ENCODE measurements around the gene ZFAND4.

Gene ZFAND4

GRCh38 chr10:45593938-45594275 lies 78.7 kb downstream of the ZFAND4 start:
- Histone ChIP-seq H3K9me3 (ENCODE audit: control insufficient read depth, low read length) (no peaks in the 10 kb centered on the region), H3K27me3 (ENCODE audit: control insufficient read depth, insufficient read depth, low read length) (no peaks in the 10 kb centered on the region), H3K9ac (no peak overlapping the region), H3K4me1 (peaks cover 7% of the 10 kb centered on the region), H3K36me3 (ENCODE audit: control insufficient read depth, insufficient read depth, low read length) (no peaks in the 10 kb centered on the region), H3K4me2 (ENCODE audit: low read length) (peak overlapping the region; percentile 59), H3K4me3 (ENCODE audit: low read depth, low read length) (peak overlapping the region; percentile 49), H3K27ac (peak overlapping the region; percentile 37), H3K79me2 (peaks cover 13% of the 10 kb centered on the region), H2AFZ (peak overlapping the region; percentile 95)
- TF ChIP-seq, protein P1, sequence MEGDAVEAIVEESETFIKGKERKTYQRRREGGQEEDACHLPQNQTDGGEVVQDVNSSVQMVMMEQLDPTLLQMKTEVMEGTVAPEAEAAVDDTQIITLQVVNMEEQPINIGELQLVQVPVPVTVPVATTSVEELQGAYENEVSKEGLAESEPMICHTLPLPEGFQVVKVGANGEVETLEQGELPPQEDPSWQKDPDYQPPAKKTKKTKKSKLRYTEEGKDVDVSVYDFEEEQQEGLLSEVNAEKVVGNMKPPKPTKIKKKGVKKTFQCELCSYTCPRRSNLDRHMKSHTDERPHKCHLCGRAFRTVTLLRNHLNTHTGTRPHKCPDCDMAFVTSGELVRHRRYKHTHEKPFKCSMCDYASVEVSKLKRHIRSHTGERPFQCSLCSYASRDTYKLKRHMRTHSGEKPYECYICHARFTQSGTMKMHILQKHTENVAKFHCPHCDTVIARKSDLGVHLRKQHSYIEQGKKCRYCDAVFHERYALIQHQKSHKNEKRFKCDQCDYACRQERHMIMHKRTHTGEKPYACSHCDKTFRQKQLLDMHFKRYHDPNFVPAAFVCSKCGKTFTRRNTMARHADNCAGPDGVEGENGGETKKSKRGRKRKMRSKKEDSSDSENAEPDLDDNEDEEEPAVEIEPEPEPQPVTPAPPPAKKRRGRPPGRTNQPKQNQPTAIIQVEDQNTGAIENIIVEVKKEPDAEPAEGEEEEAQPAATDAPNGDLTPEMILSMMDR (IDR thresholded peaks at IDR 0.05) = no peak

DNA sequence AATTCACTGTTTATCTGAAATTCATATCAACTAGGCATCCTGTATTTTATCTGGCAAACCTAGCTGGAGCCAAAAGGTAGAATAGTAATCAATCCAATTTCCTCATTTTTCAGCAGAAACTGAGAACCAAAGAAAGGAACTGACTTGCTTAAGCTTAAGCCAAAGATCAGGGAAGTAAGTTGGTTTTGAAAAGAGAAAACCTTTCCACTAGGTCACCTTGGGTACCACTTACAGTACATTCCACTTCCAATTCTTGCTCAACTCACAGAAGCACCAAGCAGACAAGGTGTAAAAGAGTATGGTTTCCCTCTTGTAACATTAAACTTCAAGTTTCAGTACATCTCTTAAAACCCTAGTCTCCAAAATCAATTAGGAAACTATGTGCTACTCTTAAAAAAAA lies 79.6 kb downstream of the ZFAND4 start:
- H3K4me3 ChIP-seq (ENCODE audit: low read depth, low read length) = peak overlapping the region; percentile 49

DNA sequence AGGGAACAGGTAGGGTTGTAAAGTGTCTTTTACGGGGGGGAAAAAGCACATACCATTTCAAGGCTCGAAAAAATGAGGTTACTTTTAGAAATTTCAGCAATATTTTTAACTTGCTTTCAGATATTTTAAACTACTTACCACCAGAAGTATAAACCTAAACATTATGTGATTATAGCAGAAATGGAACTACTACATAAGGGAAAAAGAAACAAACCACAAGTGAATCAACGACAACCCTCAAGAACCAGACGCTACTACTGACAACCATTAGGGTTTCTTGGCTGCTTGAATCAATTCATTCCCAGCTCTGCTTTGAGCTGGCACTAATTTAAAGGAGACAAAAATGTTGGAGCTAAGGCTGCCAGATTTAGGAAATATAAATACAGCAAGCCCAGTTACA lies 80.1 kb downstream of the ZFAND4 start:
- Histone ChIP-seq H2AFZ (no peak overlapping the region), H3K9ac (no peak overlapping the region), H3K27ac (no peak overlapping the region), H3K9me3 (ENCODE audit: control insufficient read depth, low read length) (no peaks in the 10 kb centered on the region), H3K27me3 (ENCODE audit: control insufficient read depth, insufficient read depth, low read length) (no peaks in the 10 kb centered on the region), H3K36me3 (ENCODE audit: control insufficient read depth, insufficient read depth, low read length) (no peaks in the 10 kb centered on the region), H3K4me1 (peaks cover 7% of the 10 kb centered on the region), H3K4me2 (ENCODE audit: low read length) (no peak overlapping the region), H3K79me2 (peaks cover 18% of the 10 kb centered on the region), H3K4me3 (ENCODE audit: low read depth, low read length) (no peak overlapping the region)
- TF ChIP-seq, protein P1 (IDR thresholded peaks at IDR 0.05) = no peak

More for the DNA sequence above, 79.6 kb downstream of the ZFAND4 start:
- TF ChIP-seq, protein P1 (IDR thresholded peaks at IDR 0.05) = no peak
- H3K27me3 ChIP-seq (ENCODE audit: control insufficient read depth, insufficient read depth, low read length) = no peaks in the 10 kb centered on the region
- no peak overlapping the region for H2AFZ ChIP-seq
- peaks cover 7% of the 10 kb centered on the region for H3K4me1 ChIP-seq
- H3K36me3 ChIP-seq (ENCODE audit: control insufficient read depth, insufficient read depth, low read length) = no peaks in the 10 kb centered on the region
- peaks cover 16% of the 10 kb centered on the region for H3K79me2 ChIP-seq
- no peak overlapping the region for H3K9ac ChIP-seq
- H3K4me2 ChIP-seq (ENCODE audit: low read length) = peak overlapping the region; percentile 59
- no peak overlapping the region for H3K27ac ChIP-seq
- no peaks in the 10 kb centered on the region for H3K9me3 ChIP-seq (ENCODE audit: control insufficient read depth, low read length)

GRCh38 chr10:45591280-45591679 lies 81.3 kb downstream of the ZFAND4 start:
- Histone ChIP-seq H3K27me3 (ENCODE audit: control insufficient read depth, insufficient read depth, low read length) (no peaks in the 10 kb centered on the region), H3K4me2 (ENCODE audit: low read length) (no peak overlapping the region), H3K9ac (no peak overlapping the region), H3K4me3 (ENCODE audit: low read depth, low read length) (no peak overlapping the region), H3K4me1 (peaks cover 7% of the 10 kb centered on the region), H3K36me3 (ENCODE audit: control insufficient read depth, insufficient read depth, low read length) (no peaks in the 10 kb centered on the region), H3K27ac (no peak overlapping the region), H3K9me3 (ENCODE audit: control insufficient read depth, low read length) (no peaks in the 10 kb centered on the region), H2AFZ (no peak overlapping the region), H3K79me2 (peaks cover 30% of the 10 kb centered on the region)
- TF ChIP-seq, protein P1 (IDR thresholded peaks at IDR 0.05) = no peak

- TF ChIP-seq, protein P1 (IDR thresholded peaks at IDR 0.05) = no peak
- Histone ChIP-seq H3K79me2 (peaks cover 39% of the 10 kb centered on the region), H3K4me1 (peaks cover 7% of the 10 kb centered on the region), H2AFZ (no peak overlapping the region), H3K9ac (no peak overlapping the region), H3K9me3 (ENCODE audit: control insufficient read depth, low read length) (no peaks in the 10 kb centered on the region), H3K4me2 (ENCODE audit: low read length) (no peak overlapping the region), H3K27ac (no peak overlapping the region), H3K36me3 (ENCODE audit: control insufficient read depth, insufficient read depth, low read length) (no peaks in the 10 kb centered on the region), H3K27me3 (ENCODE audit: control insufficient read depth, insufficient read depth, low read length) (no peaks in the 10 kb centered on the region), H3K4me3 (ENCODE audit: low read depth, low read length) (no peak overlapping the region)
These were observed 82.7 kb downstream of the ZFAND4 start for GRCh38 chr10:45589868-45590267.
